Measurements from ENCODE around the gene KLF6. TPM values are rescaled to one million over a fixed set of nuclear protein-coding genes. Genes with fewer than 3 reads are reported as not detected.

KLF6 gene
- total and polyA plus RNA-seq, 2 donors (not counting 1 experiment from before 2014, with no cell fraction given), result 96.1 to 105 TPM

GRCh38 chr10:3763852-3764625 lies 21.0 kb downstream of the KLF6 start:
- TF ChIP-seq CTCF (conservative IDR thresholded peaks at IDR 0.05 in 1 of 2, IDR thresholded peaks at IDR 0.05 in 1 of 2; ENCODE audit: low read depth in 1 of 2, low read length in 2 of 2) (no peak), EZH2 (IDR thresholded peaks at IDR 0.05; ENCODE audit: low read length, missing control alignments) (no peak)
- Histone ChIP-seq H4K20me1 (ENCODE audit: control insufficient read depth, extremely low read depth, insufficient read depth, low read length) (no peaks in the 10 kb centered on the region), H3K79me2 (ENCODE audit: control insufficient read depth, insufficient read depth, low read length) (no peaks in the 10 kb centered on the region), H2AFZ (ENCODE audit: low read length) (no peak overlapping the region), H3K27me3 (ENCODE audit: control insufficient read depth, insufficient read depth, low read length) (no peaks in the 10 kb centered on the region), H3K36me3 (ENCODE audit: control insufficient read depth, insufficient read depth, low read length) (no peaks in the 10 kb centered on the region), H3K9ac (ENCODE audit: insufficient read depth, low read length) (no peak overlapping the region), H3K4me1 (ENCODE audit: control insufficient read depth, extremely low read depth, insufficient read depth, low read length) (no peaks in the 10 kb centered on the region), H3K27ac (ENCODE audit: insufficient read depth, low read length) (no peak overlapping the region), H3K4me3 (replicated peaks in 1 of 4; ENCODE audit: control extremely low read depth in 1 of 4, insufficient read depth in 1 of 4, low read depth in 3 of 4, low read length in 4 of 4) (no peak overlapping the region), H3K4me2 (ENCODE audit: extremely low read depth, insufficient read depth, low read length) (no peak overlapping the region), H3K9me3 (ENCODE audit: control insufficient read depth, insufficient read depth, low read depth, low read length) (no peaks in the 10 kb centered on the region)
- DNase-seq (ENCODE audit: low read depth in 2 of 2), result peak; percentile 34 to 92

- peak; percentile 41 to 81 for DNase-seq (ENCODE audit: low read depth in 2 of 2)
- Histone ChIP-seq H4K20me1 (ENCODE audit: control insufficient read depth, extremely low read depth, insufficient read depth, low read length) (no peaks in the 10 kb centered on the region), H2AFZ (ENCODE audit: low read length) (no peak overlapping the region), H3K27ac (ENCODE audit: insufficient read depth, low read length) (no peak overlapping the region), H3K4me3 (replicated peaks in 1 of 4; ENCODE audit: control extremely low read depth in 1 of 4, insufficient read depth in 1 of 4, low read depth in 3 of 4, low read length in 4 of 4) (no peak overlapping the region), H3K4me2 (ENCODE audit: extremely low read depth, insufficient read depth, low read length) (no peak overlapping the region), H3K4me1 (ENCODE audit: control insufficient read depth, extremely low read depth, insufficient read depth, low read length) (no peaks in the 10 kb centered on the region), H3K9ac (ENCODE audit: insufficient read depth, low read length) (no peak overlapping the region), H3K9me3 (ENCODE audit: control insufficient read depth, insufficient read depth, low read depth, low read length) (no peaks in the 10 kb centered on the region), H3K27me3 (ENCODE audit: control insufficient read depth, insufficient read depth, low read length) (no peaks in the 10 kb centered on the region), H3K36me3 (ENCODE audit: control insufficient read depth, insufficient read depth, low read length) (no peaks in the 10 kb centered on the region), H3K79me2 (ENCODE audit: control insufficient read depth, insufficient read depth, low read length) (no peaks in the 10 kb centered on the region)
- TF ChIP-seq CTCF (conservative IDR thresholded peaks at IDR 0.05 in 1 of 2, IDR thresholded peaks at IDR 0.05 in 1 of 2; ENCODE audit: low read depth in 1 of 2, low read length in 2 of 2) (no peak), EZH2 (IDR thresholded peaks at IDR 0.05; ENCODE audit: low read length, missing control alignments) (no peak)
These were observed 22.0 kb downstream of the KLF6 start for GRCh38 chr10:3763035-3763456.

GRCh38 chr10:3762309-3762708 lies 22.7 kb downstream of the KLF6 start:
- H3K4me2 ChIP-seq (ENCODE audit: extremely low read depth, insufficient read depth, low read length), result no peak overlapping the region
- no peak overlapping the region for H2AFZ ChIP-seq (ENCODE audit: low read length)
- H3K9ac ChIP-seq (ENCODE audit: insufficient read depth, low read length), result no peak overlapping the region
- H3K9me3 ChIP-seq (ENCODE audit: control insufficient read depth, insufficient read depth, low read depth, low read length), result no peaks in the 10 kb centered on the region
- H3K79me2 ChIP-seq (ENCODE audit: control insufficient read depth, insufficient read depth, low read length), result no peaks in the 10 kb centered on the region
- no peaks in the 10 kb centered on the region for H3K4me1 ChIP-seq (ENCODE audit: control insufficient read depth, extremely low read depth, insufficient read depth, low read length)
- H4K20me1 ChIP-seq (ENCODE audit: control insufficient read depth, extremely low read depth, insufficient read depth, low read length), result no peaks in the 10 kb centered on the region
- no peaks in the 10 kb centered on the region for H3K27me3 ChIP-seq (ENCODE audit: control insufficient read depth, insufficient read depth, low read length)
- H3K27ac ChIP-seq (ENCODE audit: insufficient read depth, low read length), result no peak overlapping the region
- TF ChIP-seq CTCF (conservative IDR thresholded peaks at IDR 0.05 in 1 of 2, IDR thresholded peaks at IDR 0.05 in 1 of 2; ENCODE audit: low read depth in 1 of 2, low read length in 2 of 2) (no peak), EZH2 (IDR thresholded peaks at IDR 0.05; ENCODE audit: low read length, missing control alignments) (no peak)
- no peaks in the 10 kb centered on the region for H3K36me3 ChIP-seq (ENCODE audit: control insufficient read depth, insufficient read depth, low read length)
- no peak overlapping the region for H3K4me3 ChIP-seq (replicated peaks in 1 of 4; ENCODE audit: control extremely low read depth in 1 of 4, insufficient read depth in 1 of 4, low read depth in 3 of 4, low read length in 4 of 4)
- DNase-seq (ENCODE audit: low read depth in 2 of 2), result no peak

All from fibroblast of lung (primary cell).